MM.1S (cell line): Measurements from ENCODE around the gene PIGQ.

Experiments used
- EZH2 ChIP-seq: fragments of 300-600 bp; sonication (generic); optimal IDR thresholded peaks from 2 replicates; pipeline ENCODE3; 2017; ENCODE audit warnings: low read depth, mild to moderate bottlenecking, antibody characterized with exemption, low read length, mixed read lengths
- TF ChIP-seq, protein P1 (sequence below): fragments of 300-600 bp; sonication (generic); IDR thresholded peaks from 2 replicates; pipeline ENCODE4 v1.5.1; 2016; ENCODE audit warnings: antibody characterized with exemption, low read length, mixed read lengths

- TF ChIP-seq, protein P1, sequence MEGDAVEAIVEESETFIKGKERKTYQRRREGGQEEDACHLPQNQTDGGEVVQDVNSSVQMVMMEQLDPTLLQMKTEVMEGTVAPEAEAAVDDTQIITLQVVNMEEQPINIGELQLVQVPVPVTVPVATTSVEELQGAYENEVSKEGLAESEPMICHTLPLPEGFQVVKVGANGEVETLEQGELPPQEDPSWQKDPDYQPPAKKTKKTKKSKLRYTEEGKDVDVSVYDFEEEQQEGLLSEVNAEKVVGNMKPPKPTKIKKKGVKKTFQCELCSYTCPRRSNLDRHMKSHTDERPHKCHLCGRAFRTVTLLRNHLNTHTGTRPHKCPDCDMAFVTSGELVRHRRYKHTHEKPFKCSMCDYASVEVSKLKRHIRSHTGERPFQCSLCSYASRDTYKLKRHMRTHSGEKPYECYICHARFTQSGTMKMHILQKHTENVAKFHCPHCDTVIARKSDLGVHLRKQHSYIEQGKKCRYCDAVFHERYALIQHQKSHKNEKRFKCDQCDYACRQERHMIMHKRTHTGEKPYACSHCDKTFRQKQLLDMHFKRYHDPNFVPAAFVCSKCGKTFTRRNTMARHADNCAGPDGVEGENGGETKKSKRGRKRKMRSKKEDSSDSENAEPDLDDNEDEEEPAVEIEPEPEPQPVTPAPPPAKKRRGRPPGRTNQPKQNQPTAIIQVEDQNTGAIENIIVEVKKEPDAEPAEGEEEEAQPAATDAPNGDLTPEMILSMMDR = no peak
- TF ChIP-seq EZH2 = no peak
Observed at GRCh38 chr16:628321-629061, 58.7 kb downstream of the PIGQ start.
